ENCODE measurements around the gene PANK4.

DNA sequence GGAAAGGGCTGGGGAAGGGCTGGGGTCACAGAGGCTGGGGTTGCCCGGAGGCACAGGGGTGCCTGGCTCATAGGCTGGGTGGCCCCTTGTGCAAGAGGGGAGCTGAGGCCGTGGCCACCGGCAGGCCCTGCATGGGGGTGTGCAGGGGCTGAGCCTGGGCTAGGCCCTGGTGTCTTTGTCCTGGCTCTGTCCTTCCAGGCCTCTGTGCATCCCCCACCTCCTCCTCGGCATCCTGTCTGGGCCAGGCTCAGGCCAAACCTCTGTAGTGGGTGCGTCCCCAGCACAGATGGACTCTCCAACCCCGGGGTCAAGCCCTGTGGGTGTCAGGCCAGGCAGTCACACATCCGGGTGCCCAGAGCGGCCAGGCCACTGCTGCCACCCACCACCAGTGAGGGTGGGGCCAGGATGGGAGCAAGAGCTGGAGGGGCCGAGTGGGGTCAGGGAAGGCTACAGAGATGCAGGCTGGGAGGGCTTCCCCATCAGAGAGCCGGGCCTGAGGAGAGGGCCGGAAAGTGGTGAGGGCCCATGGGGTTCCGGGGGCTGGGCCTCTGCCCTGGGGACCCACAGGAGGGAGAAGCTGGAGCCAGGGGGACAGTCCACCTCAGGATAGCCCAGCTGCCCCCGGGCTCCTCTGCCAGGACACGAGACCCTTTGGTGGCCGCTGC lies 19.4 kb downstream of the PANK4 start:
- TF ChIP-seq, protein P1, sequence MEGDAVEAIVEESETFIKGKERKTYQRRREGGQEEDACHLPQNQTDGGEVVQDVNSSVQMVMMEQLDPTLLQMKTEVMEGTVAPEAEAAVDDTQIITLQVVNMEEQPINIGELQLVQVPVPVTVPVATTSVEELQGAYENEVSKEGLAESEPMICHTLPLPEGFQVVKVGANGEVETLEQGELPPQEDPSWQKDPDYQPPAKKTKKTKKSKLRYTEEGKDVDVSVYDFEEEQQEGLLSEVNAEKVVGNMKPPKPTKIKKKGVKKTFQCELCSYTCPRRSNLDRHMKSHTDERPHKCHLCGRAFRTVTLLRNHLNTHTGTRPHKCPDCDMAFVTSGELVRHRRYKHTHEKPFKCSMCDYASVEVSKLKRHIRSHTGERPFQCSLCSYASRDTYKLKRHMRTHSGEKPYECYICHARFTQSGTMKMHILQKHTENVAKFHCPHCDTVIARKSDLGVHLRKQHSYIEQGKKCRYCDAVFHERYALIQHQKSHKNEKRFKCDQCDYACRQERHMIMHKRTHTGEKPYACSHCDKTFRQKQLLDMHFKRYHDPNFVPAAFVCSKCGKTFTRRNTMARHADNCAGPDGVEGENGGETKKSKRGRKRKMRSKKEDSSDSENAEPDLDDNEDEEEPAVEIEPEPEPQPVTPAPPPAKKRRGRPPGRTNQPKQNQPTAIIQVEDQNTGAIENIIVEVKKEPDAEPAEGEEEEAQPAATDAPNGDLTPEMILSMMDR (conservative IDR thresholded peaks at IDR 0.05), result no peak
- TF ChIP-seq EZH2 (IDR thresholded peaks at IDR 0.05; ENCODE audit: low read depth), result no peak
